Measurements from ENCODE around the gene TSTD2. TPM values are rescaled to one million over a fixed set of nuclear protein-coding genes. Genes with fewer than 3 reads are reported as not detected.

TSTD2 gene
- total and polyA plus RNA-seq, 8 donors: 7.8 to 16.8 (median 10.0) TPM

DNA sequence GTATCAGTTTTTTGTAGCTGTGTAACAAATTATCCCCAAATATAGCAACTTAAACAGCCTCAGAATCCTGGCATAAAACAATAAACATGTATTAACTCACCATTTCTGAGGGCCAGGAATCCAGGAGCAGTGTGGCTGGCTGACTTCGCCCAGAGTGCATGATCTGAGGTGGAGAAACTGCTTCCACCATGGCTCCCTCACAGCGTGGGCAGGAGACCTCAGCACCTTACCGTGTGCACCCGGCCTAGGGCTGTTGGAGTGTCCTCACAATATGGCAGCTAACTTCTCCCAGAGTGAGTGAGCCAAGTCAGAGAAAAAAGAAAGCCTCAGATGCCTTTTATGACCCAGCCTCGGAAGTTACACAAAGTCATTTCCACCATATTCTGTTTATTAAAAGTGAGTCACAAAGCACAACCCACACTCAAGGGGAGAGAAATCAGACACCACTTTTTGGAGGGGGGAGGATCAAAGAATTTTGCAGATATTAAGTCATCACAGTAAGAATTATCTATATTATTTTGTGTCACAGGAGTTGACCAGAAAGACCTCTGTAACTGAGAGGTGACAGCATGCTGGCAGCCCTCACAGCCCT lies 59.6 kb downstream of the TSTD2 start:
- Histone ChIP-seq H3K9me3 (no peaks in the 10 kb centered on the region), H3K27me3 (no peaks in the 10 kb centered on the region), H3K4me1 (no peaks in the 10 kb centered on the region), H3K4me3 (no peak overlapping the region), H3K27ac (no peak overlapping the region), H3K36me3 (no peaks in the 10 kb centered on the region)
- intact Hi-C loops (cut with DNase I): no loop called here
- WGBS, 2 donors: 93 to 94% methylated on average over 5 of the region's 5 CpGs
- peak in 1 of 6 donors; percentile 2 for DNase-seq
- TF ChIP-seq, protein P1, sequence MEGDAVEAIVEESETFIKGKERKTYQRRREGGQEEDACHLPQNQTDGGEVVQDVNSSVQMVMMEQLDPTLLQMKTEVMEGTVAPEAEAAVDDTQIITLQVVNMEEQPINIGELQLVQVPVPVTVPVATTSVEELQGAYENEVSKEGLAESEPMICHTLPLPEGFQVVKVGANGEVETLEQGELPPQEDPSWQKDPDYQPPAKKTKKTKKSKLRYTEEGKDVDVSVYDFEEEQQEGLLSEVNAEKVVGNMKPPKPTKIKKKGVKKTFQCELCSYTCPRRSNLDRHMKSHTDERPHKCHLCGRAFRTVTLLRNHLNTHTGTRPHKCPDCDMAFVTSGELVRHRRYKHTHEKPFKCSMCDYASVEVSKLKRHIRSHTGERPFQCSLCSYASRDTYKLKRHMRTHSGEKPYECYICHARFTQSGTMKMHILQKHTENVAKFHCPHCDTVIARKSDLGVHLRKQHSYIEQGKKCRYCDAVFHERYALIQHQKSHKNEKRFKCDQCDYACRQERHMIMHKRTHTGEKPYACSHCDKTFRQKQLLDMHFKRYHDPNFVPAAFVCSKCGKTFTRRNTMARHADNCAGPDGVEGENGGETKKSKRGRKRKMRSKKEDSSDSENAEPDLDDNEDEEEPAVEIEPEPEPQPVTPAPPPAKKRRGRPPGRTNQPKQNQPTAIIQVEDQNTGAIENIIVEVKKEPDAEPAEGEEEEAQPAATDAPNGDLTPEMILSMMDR (IDR thresholded peaks at IDR 0.05): no peak
- ATAC-seq: no peak
- FAIRE-seq: no peak

DNA sequence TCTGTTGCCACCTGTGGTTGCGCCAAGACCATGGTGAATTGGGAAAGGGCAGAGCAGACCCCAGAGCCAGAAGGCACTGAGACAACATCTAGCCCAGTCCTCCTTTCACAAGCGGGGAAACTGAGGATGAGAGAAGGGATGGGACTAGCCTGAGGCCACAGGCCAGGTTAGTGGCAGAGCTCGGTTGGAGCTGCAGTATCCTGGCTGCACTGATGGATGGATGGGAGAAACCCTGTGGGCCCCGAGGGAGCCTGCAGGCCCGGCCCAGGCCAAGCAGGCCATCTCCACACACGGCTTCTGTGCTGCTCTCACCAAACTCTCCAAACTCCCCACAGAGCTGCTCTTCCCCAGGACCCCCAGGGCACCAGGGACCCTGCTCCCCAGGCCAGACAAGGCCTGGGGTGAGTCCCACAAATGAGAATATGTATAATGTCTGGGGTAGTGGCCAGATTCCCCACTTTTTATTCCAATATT lies 60.2 kb downstream of the TSTD2 start:
- FAIRE-seq (no peak), DNase-seq (peak in 1 of 6 donors; percentile 2)

DNA sequence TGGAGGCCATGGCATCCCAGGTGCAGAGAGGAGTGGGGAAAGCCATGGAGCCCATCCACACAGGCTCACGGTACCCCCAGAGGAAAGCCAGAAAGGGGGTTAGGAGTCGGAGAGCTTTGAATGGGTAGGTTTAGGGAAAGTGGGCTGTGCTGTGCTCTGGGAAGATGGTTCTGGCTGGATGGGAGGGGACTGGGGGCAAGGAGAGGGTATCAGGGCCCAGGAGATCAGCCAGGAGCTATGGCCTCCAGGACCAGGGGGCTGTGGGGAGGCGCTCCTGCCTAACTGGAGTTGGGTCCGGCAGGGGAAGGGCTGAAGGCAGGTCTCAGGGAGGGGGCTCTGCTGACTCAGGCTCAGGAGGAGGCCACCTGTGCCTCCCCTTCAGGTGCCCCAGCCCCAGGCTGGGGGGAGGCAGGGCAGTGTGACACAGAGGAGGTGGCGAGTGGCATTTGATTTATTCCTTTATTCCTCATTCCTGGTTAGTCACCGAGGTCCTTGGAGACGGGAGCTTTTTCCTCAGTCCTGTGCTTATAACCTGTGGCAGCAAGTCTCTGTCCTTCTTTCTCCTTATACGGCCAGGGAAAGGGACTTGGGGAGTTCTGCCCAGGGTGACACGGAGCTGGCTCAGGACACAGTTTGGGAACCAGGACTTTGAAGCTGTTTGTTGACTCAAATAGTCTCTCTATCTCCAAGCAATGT lies 60.8 kb downstream of the TSTD2 start:
- TF ChIP-seq, protein P1 (IDR thresholded peaks at IDR 0.05): no peak
- Histone ChIP-seq H3K4me3 (no peak overlapping the region), H3K9me3 (no peaks in the 10 kb centered on the region), H3K4me1 (no peaks in the 10 kb centered on the region), H3K36me3 (no peaks in the 10 kb centered on the region), H3K27ac (no peak overlapping the region), H3K27me3 (no peaks in the 10 kb centered on the region)
- ATAC-seq (no peak), DNase-seq (peak in 2 of 6 donors; percentile 4 to 52), FAIRE-seq (no peak)
- intact Hi-C loops (cut with DNase I): no loop called here
- 88 to 96% methylated on average over 9 of the region's 9 CpGs for WGBS, 2 donors

More for the DNA sequence above, 60.2 kb downstream of the TSTD2 start:
- Histone ChIP-seq H3K4me1 (no peaks in the 10 kb centered on the region), H3K9me3 (no peaks in the 10 kb centered on the region), H3K36me3 (no peaks in the 10 kb centered on the region), H3K4me3 (no peak overlapping the region), H3K27ac (no peak overlapping the region), H3K27me3 (no peaks in the 10 kb centered on the region)
- TF ChIP-seq, protein P1 (IDR thresholded peaks at IDR 0.05): no peak
- no peak for ATAC-seq
- intact Hi-C loops (cut with DNase I): no loop called here
- 93 to 95% methylated on average over 6 of the region's 6 CpGs for WGBS, 2 donors

DNA sequence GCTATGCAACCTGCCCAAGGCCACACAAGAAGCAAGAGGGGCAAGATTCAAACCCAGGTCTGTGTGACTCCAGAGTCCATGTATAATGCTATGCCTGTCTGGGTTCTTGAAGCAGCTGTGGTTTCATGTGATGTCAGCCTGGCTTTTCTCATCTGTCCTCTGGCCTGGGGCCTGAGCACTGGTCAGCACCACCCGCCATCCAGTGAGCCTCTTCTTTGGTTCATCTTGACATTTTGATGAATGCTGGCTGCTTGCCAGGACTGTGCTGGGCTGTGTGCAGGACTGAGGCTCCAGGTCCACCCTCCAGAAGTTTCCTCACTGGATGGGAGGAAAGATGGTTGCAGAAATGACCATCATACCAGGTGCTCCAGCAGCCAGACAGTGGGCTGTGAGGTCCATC lies 61.5 kb downstream of the TSTD2 start:
- peak in 1 of 6 donors; percentile 11 for DNase-seq
- intact Hi-C loops (cut with DNase I): no loop called here
- TF ChIP-seq, protein P1 (IDR thresholded peaks at IDR 0.05): no peak
- Histone ChIP-seq H3K9me3 (no peaks in the 10 kb centered on the region), H3K4me1 (no peaks in the 10 kb centered on the region), H3K27me3 (no peaks in the 10 kb centered on the region), H3K4me3 (no peak overlapping the region), H3K36me3 (no peaks in the 10 kb centered on the region), H3K27ac (no peak overlapping the region)
- no peak for ATAC-seq
- FAIRE-seq: no peak
- WGBS, 2 donors: 92 to 100% methylated on average over 1 of the region's 1 CpG

DNA sequence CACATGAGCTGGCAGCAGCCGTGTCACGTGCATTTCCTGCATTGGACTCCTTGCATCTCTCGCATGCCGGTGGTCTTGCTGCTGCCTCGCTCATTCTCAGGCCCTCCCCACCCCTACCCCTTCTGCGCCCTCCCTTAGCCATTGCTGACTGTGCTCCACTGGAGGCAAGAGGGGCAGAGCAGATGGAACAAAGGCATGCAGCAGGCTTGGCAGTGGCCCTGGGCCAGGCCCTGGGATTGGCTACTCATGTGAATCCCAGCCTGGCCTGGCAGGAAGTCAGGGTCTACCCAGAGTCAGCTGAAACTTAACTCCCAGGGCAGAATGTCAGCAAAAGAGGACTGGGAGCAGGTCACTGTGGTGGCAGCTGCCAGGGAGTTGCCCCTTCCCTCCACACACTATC lies 62.3 kb downstream of the TSTD2 start:
- 92 to 98% methylated on average over 6 of the region's 6 CpGs for WGBS, 2 donors
- peak in 1 of 6 donors; percentile 7 for DNase-seq
- Histone ChIP-seq H3K9me3 (no peaks in the 10 kb centered on the region), H3K27ac (no peak overlapping the region), H3K4me3 (no peak overlapping the region), H3K36me3 (no peaks in the 10 kb centered on the region), H3K27me3 (no peaks in the 10 kb centered on the region), H3K4me1 (no peaks in the 10 kb centered on the region)
- intact Hi-C loops (cut with DNase I): no loop called here
- TF ChIP-seq, protein P1 (IDR thresholded peaks at IDR 0.05): no peak
- FAIRE-seq: no peak
- ATAC-seq: peak in 1 of 4 donors; percentile 44
